LNCaP clone FGC (cell line): ENCODE results near the gene OSBPL2.
A peak's percentile ranks its signal among the peaks of the same experiment; 100 is the strongest.

Source experiments
- DNase-seq: peaks from one replicate; pipeline ENCODE4 v3.0.0-alpha.2; 2011; ENCODE audit warnings: low read depth
- H3K4me3 ChIP-seq: 2 replicates; pipeline ENCODE4 v1.5.1; 2011; ENCODE audit warnings: mild to moderate bottlenecking, low read depth, low read length, control low read depth
- CTCF ChIP-seq: IDR thresholded peaks from 2 replicates; pipeline ENCODE4 v1.5.1; 2012; ENCODE audit warnings: mild to moderate bottlenecking; ENCODE audit not compliant: control insufficient read depth, insufficient read depth; ENCODE audit errors: extremely low read depth

OSBPL2 gene

GRCh38 chr20:62208061-62208794 is 30.1 kb upstream of the OSBPL2 start:
- DNase-seq: no peak
- no peak overlapping the region for H3K4me3 ChIP-seq
- TF ChIP-seq CTCF: no peak

GRCh38 chr20:62208795-62209755 is 29.2 kb upstream of the OSBPL2 start:
- TF ChIP-seq CTCF: 0 out of 2 replicates have a peak, but pooled peaks have one; percentile 6
- no peak for DNase-seq
- H3K4me3 ChIP-seq: no peak overlapping the region

- no peak for DNase-seq
- H3K4me3 ChIP-seq: no peak overlapping the region
- no peak for TF ChIP-seq CTCF
Observed at GRCh38 chr20:62209850-62210495, 28.3 kb upstream of the OSBPL2 start.

DNA sequence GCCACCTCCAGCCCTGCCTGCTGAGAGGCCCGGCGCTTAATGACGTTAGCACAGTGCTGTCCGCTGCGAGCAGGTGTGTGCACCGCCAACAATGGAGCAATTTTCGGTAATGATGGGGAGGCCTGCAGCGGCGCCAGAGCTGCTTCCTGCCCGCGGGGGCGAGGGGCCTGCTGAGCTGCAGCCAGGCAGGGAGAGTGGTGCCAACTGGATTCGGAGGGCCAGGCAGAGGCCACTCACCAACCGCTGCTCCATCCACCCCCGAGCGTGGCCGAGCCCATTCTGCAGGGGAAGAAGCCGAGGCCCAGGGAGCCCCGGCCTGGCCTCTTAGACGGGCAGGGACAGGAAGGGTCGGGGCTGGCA is 27.8 kb upstream of the OSBPL2 start:
- DNase-seq: no peak
- no peak for TF ChIP-seq CTCF
- H3K4me3 ChIP-seq: no peak overlapping the region

GRCh38 chr20:62211216-62211615 is 27.1 kb upstream of the OSBPL2 start:
- no peak for TF ChIP-seq CTCF
- no peak overlapping the region for H3K4me3 ChIP-seq
- DNase-seq: no peak

GRCh38 chr20:62211769-62212288 is 26.5 kb upstream of the OSBPL2 start:
- DNase-seq: no peak
- no peak for TF ChIP-seq CTCF
- H3K4me3 ChIP-seq: no peak overlapping the region
